ENCODE data around the gene RGL3. TPM values are rescaled to one million over a fixed set of nuclear protein-coding genes. Genes with fewer than 3 reads are reported as not detected.

Gene RGL3
- total RNA-seq, 1 donor from 2014 or later: 0.49 TPM

GRCh38 chr19:11375143-11375948, 43.8 kb downstream of the RGL3 start:
- peak overlapping the region; percentile 1 for H2AFZ ChIP-seq (replicated peaks)
- H3K36me3 ChIP-seq: no peaks in the 10 kb centered on the region
- H3K9ac ChIP-seq: no peak overlapping the region
- no peaks in the 10 kb centered on the region for H3K27me3 ChIP-seq
- Mint-ChIP-seq H3K9me3 (no peaks in the 10 kb centered on the region), H3K4me1 (peaks cover 22% of the 10 kb centered on the region), H3K4me3 (peak overlapping the region; percentile 78), H3K36me3 (peaks cover 5% of the 10 kb centered on the region), H3K27ac (peak overlapping the region; percentile 58), H3K27me3 (ENCODE audit: insufficient read depth, low read depth) (peaks cover 3% of the 10 kb centered on the region)
- peak; percentile 59 for DNase-seq (ENCODE audit: low spot score)
- H3K4me2 ChIP-seq: peak overlapping the region; percentile 70
- H3K4me3 ChIP-seq: peak overlapping the region; percentile 70
- peak overlapping the region; percentile 5 for H3K27ac ChIP-seq
- no peaks in the 10 kb centered on the region for H3K79me2 ChIP-seq (ENCODE audit: low read depth)
- H3K4me1 ChIP-seq: peaks cover 6% of the 10 kb centered on the region
- H3F3A ChIP-seq (ENCODE audit: low read depth): peaks cover 26% of the 10 kb centered on the region
- peaks cover 11% of the 10 kb centered on the region for H4K20me1 ChIP-seq (ENCODE audit: low read depth)
- TF ChIP-seq CTCF (IDR thresholded peaks at IDR 0.05) (no peak), EZH2phosphoT487 (IDR thresholded peaks at IDR 0.05) (no peak), EZH2 (IDR thresholded peaks at IDR 0.05) (no peak)
- no peaks in the 10 kb centered on the region for H3K9me3 ChIP-seq (ENCODE audit: low read depth)

- Mint-ChIP-seq H3K4me3 (no peak within 1 kb of the TSS), H3K4me1 (peaks cover 19% of the 10 kb centered on the region), H3K36me3 (peaks cover 5% of the 10 kb centered on the region), H3K27me3 (ENCODE audit: insufficient read depth, low read depth) (peaks cover 3% of the 10 kb centered on the region), H3K27ac (peak within 1 kb of the TSS; percentile 58), H3K9me3 (no peaks in the 10 kb centered on the region)
- Histone ChIP-seq H2AFZ (replicated peaks) (peak within 1 kb of the TSS; percentile 89), H3K4me1 (peaks cover 6% of the 10 kb centered on the region), H3K79me2 (ENCODE audit: low read depth) (no peaks in the 10 kb centered on the region), H3K36me3 (no peaks in the 10 kb centered on the region), H3K9me3 (ENCODE audit: low read depth) (no peaks in the 10 kb centered on the region), H3K4me3 (peak within 1 kb of the TSS; percentile 70), H3K27me3 (no peaks in the 10 kb centered on the region), H3K4me2 (peak within 1 kb of the TSS; percentile 70), H4K20me1 (ENCODE audit: low read depth) (peaks cover 18% of the 10 kb centered on the region), H3K9ac (peak within 1 kb of the TSS; percentile 44), H3K27ac (peak within 1 kb of the TSS; percentile 5), H3F3A (ENCODE audit: low read depth) (peaks cover 21% of the 10 kb centered on the region)
- no peak for TF ChIP-seq CTCF (IDR thresholded peaks at IDR 0.05)
- TF ChIP-seq EZH2phosphoT487 (IDR thresholded peaks at IDR 0.05): no peak
- no peak for TF ChIP-seq EZH2 (IDR thresholded peaks at IDR 0.05)
- DNase-seq (ENCODE audit: low spot score): peak; percentile 99
These were observed 44.5 kb downstream of the RGL3 start, which contains the start of gene SWSAP1 for GRCh38 chr19:11374433-11375142. Gene SWSAP1, plus strand, starts transcription at chr19:11374666. Its CDS starts 15 bp downstream, at chr19:11374681.

- no peaks in the 10 kb centered on the region for H3K27me3 ChIP-seq
- H3F3A ChIP-seq (ENCODE audit: low read depth): peaks cover 19% of the 10 kb centered on the region
- peaks cover 3% of the 10 kb centered on the region for H3K27me3 Mint-ChIP-seq (ENCODE audit: insufficient read depth, low read depth)
- H2AFZ ChIP-seq (replicated peaks): peak overlapping the region; percentile 27
- peaks cover 5% of the 10 kb centered on the region for H3K36me3 Mint-ChIP-seq
- no peaks in the 10 kb centered on the region for H3K9me3 Mint-ChIP-seq
- H3K4me1 Mint-ChIP-seq: peaks cover 19% of the 10 kb centered on the region
- no peak overlapping the region for H3K27ac ChIP-seq
- H3K4me3 Mint-ChIP-seq: no peak overlapping the region
- no peaks in the 10 kb centered on the region for H3K9me3 ChIP-seq (ENCODE audit: low read depth)
- H3K9ac ChIP-seq: no peak overlapping the region
- H3K4me3 ChIP-seq: peak overlapping the region; percentile 70
- H3K79me2 ChIP-seq (ENCODE audit: low read depth): no peaks in the 10 kb centered on the region
- no peak for DNase-seq (ENCODE audit: low spot score)
- no peak for TF ChIP-seq EZH2 (IDR thresholded peaks at IDR 0.05)
- H4K20me1 ChIP-seq (ENCODE audit: low read depth): peaks cover 24% of the 10 kb centered on the region
- H3K27ac Mint-ChIP-seq: no peak overlapping the region
- peak overlapping the region; percentile 67 for H3K4me2 ChIP-seq
- H3K4me1 ChIP-seq: peaks cover 6% of the 10 kb centered on the region
- H3K36me3 ChIP-seq: no peaks in the 10 kb centered on the region
These were observed 45.2 kb downstream of the RGL3 start for GRCh38 chr19:11373885-11374432.
